Panc1 (cell line): ENCODE measurements around the gene TM7SF3.

Experiments
- POLR2AphosphoS5 ChIP-seq: IDR thresholded peaks from 2 replicates; pipeline ENCODE4 v1.6.1; 2012; ENCODE audit warnings: mild to moderate bottlenecking, low read depth, low read length, moderate library complexity
- SIN3A ChIP-seq: IDR thresholded peaks from 2 replicates; pipeline ENCODE4 v1.6.1; 2012; ENCODE audit warnings: low read depth, mild to moderate bottlenecking, low read length, moderate library complexity, borderline replicate concordance; ENCODE audit not compliant: insufficient read depth
- TCF7L2 ChIP-seq: IDR thresholded peaks from 2 replicates; pipeline ENCODE4 v1.6.1; 2011; ENCODE audit warnings: mild to moderate bottlenecking, low read depth, low read length, inconsistent platforms
- TF ChIP-seq, protein P1 (sequence below): fragments of 450-650 bp; IDR thresholded peaks from 2 replicates; pipeline ENCODE4 v1.5.1; 2017; ENCODE audit warnings: mild to moderate bottlenecking
- TF ChIP-seq, protein P2 (sequence below), 2 experiments: IDR thresholded peaks; 2 replicates each; pipeline ENCODE4 v1.6.1; 2011 to 2012; ENCODE audit warnings: low read depth in 2 of 2, control low read depth in 1 of 2, low read length in 1 of 2, mild to moderate bottlenecking in 1 of 2, moderate library complexity in 1 of 2; ENCODE audit not compliant: insufficient read depth in 1 of 2

DNA sequence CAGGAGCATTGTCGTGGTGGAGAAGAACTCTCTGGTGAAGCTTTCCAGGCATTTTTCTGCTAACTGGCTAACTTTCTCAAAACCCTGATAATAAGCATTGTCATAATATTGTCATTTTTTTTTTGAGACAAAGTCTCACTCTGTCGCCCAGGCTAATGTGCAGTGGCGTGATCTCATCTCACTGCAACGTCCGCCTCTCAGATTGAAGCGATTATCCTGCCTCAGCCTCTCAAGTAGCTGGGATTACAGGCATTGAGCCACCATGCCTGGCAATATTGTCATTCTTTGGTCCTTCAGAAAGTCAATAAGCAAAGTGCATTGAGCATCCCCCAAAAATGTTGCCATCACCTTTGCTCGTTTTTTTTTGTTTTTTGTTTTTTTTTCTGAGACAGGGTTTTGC is 41.8 kb upstream of the TM7SF3 start:
- TF ChIP-seq POLR2AphosphoS5 (no peak), TCF7L2 (no peak), SIN3A (no peak)
- TF ChIP-seq, protein P1, sequence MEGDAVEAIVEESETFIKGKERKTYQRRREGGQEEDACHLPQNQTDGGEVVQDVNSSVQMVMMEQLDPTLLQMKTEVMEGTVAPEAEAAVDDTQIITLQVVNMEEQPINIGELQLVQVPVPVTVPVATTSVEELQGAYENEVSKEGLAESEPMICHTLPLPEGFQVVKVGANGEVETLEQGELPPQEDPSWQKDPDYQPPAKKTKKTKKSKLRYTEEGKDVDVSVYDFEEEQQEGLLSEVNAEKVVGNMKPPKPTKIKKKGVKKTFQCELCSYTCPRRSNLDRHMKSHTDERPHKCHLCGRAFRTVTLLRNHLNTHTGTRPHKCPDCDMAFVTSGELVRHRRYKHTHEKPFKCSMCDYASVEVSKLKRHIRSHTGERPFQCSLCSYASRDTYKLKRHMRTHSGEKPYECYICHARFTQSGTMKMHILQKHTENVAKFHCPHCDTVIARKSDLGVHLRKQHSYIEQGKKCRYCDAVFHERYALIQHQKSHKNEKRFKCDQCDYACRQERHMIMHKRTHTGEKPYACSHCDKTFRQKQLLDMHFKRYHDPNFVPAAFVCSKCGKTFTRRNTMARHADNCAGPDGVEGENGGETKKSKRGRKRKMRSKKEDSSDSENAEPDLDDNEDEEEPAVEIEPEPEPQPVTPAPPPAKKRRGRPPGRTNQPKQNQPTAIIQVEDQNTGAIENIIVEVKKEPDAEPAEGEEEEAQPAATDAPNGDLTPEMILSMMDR: no peak
- TF ChIP-seq, protein P2, sequence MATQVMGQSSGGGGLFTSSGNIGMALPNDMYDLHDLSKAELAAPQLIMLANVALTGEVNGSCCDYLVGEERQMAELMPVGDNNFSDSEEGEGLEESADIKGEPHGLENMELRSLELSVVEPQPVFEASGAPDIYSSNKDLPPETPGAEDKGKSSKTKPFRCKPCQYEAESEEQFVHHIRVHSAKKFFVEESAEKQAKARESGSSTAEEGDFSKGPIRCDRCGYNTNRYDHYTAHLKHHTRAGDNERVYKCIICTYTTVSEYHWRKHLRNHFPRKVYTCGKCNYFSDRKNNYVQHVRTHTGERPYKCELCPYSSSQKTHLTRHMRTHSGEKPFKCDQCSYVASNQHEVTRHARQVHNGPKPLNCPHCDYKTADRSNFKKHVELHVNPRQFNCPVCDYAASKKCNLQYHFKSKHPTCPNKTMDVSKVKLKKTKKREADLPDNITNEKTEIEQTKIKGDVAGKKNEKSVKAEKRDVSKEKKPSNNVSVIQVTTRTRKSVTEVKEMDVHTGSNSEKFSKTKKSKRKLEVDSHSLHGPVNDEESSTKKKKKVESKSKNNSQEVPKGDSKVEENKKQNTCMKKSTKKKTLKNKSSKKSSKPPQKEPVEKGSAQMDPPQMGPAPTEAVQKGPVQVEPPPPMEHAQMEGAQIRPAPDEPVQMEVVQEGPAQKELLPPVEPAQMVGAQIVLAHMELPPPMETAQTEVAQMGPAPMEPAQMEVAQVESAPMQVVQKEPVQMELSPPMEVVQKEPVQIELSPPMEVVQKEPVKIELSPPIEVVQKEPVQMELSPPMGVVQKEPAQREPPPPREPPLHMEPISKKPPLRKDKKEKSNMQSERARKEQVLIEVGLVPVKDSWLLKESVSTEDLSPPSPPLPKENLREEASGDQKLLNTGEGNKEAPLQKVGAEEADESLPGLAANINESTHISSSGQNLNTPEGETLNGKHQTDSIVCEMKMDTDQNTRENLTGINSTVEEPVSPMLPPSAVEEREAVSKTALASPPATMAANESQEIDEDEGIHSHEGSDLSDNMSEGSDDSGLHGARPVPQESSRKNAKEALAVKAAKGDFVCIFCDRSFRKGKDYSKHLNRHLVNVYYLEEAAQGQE (IDR thresholded peaks at IDR 0.05; ENCODE audit: insufficient read depth in 1 of 2, low read depth in 2 of 2, low read length in 1 of 2): no peak
